Esophagus muscularis mucosa (tissue), 4 donors: ENCODE data around the gene TMEM154. TPM values are rescaled to one million over a fixed set of nuclear protein-coding genes. Genes with fewer than 3 reads are reported as not detected.

Source experiments
- DNase-seq: peaks from one replicate; pipeline ENCODE4 v3.0.0-alpha.2; 2017; ENCODE audit errors: extremely low spot score
- H3K27ac ChIP-seq, 4 donors: fragments of 200-600 bp; sonication (generic); replicated peaks in 1 of 4; 1 replicate in 3 of 4; 2 replicates in 1 of 4; pipeline ENCODE4 v1.5.1; 2016 to 2019; ENCODE audit warnings: mild to moderate bottlenecking in 1 of 4
- H3K27me3 ChIP-seq, 4 donors: fragments of 200-600 bp; sonication (generic); one replicate each; pipeline versions ENCODE4 v1.5.1 to v1.6.0; 2016 to 2019
- H3K36me3 ChIP-seq, 4 donors: fragments of 200-600 bp; sonication (generic); one replicate each; pipeline ENCODE4 v1.5.1; 2016 to 2019
- H3K4me1 ChIP-seq, 4 donors: fragments of 200-600 bp; sonication (generic); one replicate each; pipeline ENCODE4 v1.5.1; 2016 to 2019
- H3K4me3 ChIP-seq, 4 donors: fragments of 200-600 bp; sonication (generic); 1 replicate in 2 of 4; 2 replicates in 2 of 4; pipeline ENCODE4 v1.5.1; 2016 to 2019; ENCODE audit warnings: mild to moderate bottlenecking in 4 of 4, moderate library complexity in 1 of 4
- H3K9me3 ChIP-seq, 4 donors: fragments of 200-600 bp; sonication (generic); 1 replicate in 3 of 4; 2 replicates in 1 of 4; pipeline ENCODE4 v1.5.1; 2016 to 2019
- EP300 ChIP-seq: sonication (generic); formaldehyde crosslinking; IDR thresholded peaks from one replicate; pipeline ENCODE4 v1.6.1; 2017; ENCODE audit warnings: antibody characterized with exemption
- POLR2A ChIP-seq: fragments of 450-650 bp; IDR thresholded peaks from one replicate; pipeline ENCODE4 v1.6.1; 2017; ENCODE audit warnings: antibody characterized with exemption, moderate library complexity, mild to moderate bottlenecking, low read depth
- POLR2AphosphoS5 ChIP-seq, 2 donors: sonication (generic); formaldehyde crosslinking; IDR thresholded peaks; one replicate each; pipeline ENCODE4 v1.6.1; 2017; ENCODE audit warnings: antibody characterized with exemption in 2 of 2
- WGBS: methylation state at CpG from one replicate; pipeline ENCODE4 v1.1.5; 2018; 5-methylcytosine and 5-hydroxymethylcytosine counted together
- intact Hi-C: fragments of 100-400 bp; cut with DNase I; formaldehyde crosslinking; loops from one replicate; pipeline ENCODE4 v1.15.1; 2023
- total RNA-seq, 4 donors: library from RNA; depleted of rRNA; stranded (reverse); fragments of >200 nt; gene quantifications; one replicate each; pipeline versions ENCODE4 v1.1.0 to v1.2.1, GENCODE V29; 2016
- TF ChIP-seq, protein P1 (sequence below), 3 experiments: fragments of 200-600 bp in 2 of 3; fragments of 450-650 bp in 1 of 3; sonication (generic) in 2 of 3; IDR thresholded peaks; one replicate each; pipeline ENCODE4 v1.5.1; 2017 to 2019; ENCODE audit warnings: antibody characterized with exemption in 3 of 3, mild to moderate bottlenecking in 2 of 3, moderate library complexity in 1 of 3

TMEM154 gene
- total RNA-seq, 4 donors from 2014 or later, result 1.1 to 2.9 (median 2.3) TPM

- H3K9me3 ChIP-seq, result no peaks in the 10 kb centered on the region
- peaks cover 0 to 10% (median 0%) of the 10 kb centered on the region in 4 donors for H3K27me3 ChIP-seq
- H3K36me3 ChIP-seq, result no peaks in the 10 kb centered on the region
- intact Hi-C loops, result no loop called here
- peaks cover 4 to 17% (median 9%) of the 10 kb centered on the region in 4 donors for H3K4me1 ChIP-seq
- TF ChIP-seq, protein P1, sequence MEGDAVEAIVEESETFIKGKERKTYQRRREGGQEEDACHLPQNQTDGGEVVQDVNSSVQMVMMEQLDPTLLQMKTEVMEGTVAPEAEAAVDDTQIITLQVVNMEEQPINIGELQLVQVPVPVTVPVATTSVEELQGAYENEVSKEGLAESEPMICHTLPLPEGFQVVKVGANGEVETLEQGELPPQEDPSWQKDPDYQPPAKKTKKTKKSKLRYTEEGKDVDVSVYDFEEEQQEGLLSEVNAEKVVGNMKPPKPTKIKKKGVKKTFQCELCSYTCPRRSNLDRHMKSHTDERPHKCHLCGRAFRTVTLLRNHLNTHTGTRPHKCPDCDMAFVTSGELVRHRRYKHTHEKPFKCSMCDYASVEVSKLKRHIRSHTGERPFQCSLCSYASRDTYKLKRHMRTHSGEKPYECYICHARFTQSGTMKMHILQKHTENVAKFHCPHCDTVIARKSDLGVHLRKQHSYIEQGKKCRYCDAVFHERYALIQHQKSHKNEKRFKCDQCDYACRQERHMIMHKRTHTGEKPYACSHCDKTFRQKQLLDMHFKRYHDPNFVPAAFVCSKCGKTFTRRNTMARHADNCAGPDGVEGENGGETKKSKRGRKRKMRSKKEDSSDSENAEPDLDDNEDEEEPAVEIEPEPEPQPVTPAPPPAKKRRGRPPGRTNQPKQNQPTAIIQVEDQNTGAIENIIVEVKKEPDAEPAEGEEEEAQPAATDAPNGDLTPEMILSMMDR (IDR thresholded peaks at IDR 0.05), result no peak
- TF ChIP-seq POLR2AphosphoS5 (IDR thresholded peaks at IDR 0.05), result no peak
- no peak for TF ChIP-seq POLR2A
- TF ChIP-seq EP300, result no peak
- DNase-seq, result no peak
- no peak overlapping the region for H3K27ac ChIP-seq
- WGBS, result 100% methylated on average over 2 of the region's 2 CpGs
- no peak overlapping the region for H3K4me3 ChIP-seq
Observed at GRCh38 chr4:152677117-152677516, 2.7 kb downstream of the TMEM154 start.

DNA sequence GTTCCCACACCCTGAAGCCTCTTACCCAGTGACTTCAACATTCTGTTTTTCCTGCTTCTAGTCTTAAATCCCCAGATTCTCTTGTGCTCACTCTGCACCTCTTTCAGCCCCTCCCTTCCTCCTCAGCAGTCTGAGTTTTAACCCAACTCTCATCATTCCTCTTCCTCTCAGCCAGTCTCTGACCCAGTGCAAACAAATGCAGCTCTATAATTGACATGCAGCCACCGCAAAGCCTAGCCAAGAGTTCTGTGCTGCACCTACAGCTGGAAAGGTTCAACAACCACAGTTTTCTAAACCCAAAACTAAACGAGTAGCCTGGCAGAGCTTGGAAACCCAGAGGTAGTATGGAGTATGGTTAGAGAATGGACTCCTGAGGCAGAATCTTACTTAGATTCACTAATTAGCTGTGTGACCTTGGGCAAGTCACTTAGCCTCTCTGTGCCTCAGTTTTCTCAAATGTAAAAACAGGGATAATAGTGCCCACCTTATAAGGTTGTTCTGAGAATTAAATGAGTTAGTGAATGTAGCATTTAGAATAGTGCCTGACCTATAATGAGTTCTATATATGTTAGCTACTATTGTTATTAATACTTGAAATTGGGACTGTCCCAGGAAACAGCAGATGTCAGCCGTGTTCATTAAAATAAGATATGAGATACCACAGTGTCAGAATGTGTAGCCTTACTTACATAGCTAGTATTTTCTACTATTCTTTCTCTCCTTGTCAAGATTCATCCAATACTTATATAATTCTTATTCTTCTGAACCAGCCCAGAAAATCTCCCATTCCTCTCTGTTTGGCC lies 3.5 kb downstream of the TMEM154 start:
- intact Hi-C loops, result no loop called here
- Histone ChIP-seq H3K9me3 (no peaks in the 10 kb centered on the region), H3K36me3 (no peaks in the 10 kb centered on the region), H3K4me3 (no peak overlapping the region), H3K27ac (no peak overlapping the region), H3K4me1 (peaks cover 4 to 17% (median 9%) of the 10 kb centered on the region in 4 donors), H3K27me3 (peaks cover 0 to 10% (median 0%) of the 10 kb centered on the region in 4 donors)
- WGBS, result 58% methylated on average over 3 of the region's 3 CpGs
- TF ChIP-seq POLR2AphosphoS5 (IDR thresholded peaks at IDR 0.05), result no peak
- TF ChIP-seq EP300, result no peak
- TF ChIP-seq POLR2A, result no peak
- TF ChIP-seq, protein P1 (IDR thresholded peaks at IDR 0.05), result no peak
- no peak for DNase-seq

- H3K4me3 ChIP-seq, result no peak overlapping the region
- no peak for DNase-seq
- intact Hi-C loops, result no loop called here
- TF ChIP-seq, protein P1 (IDR thresholded peaks at IDR 0.05), result no peak
- TF ChIP-seq POLR2AphosphoS5 (IDR thresholded peaks at IDR 0.05), result no peak
- TF ChIP-seq EP300, result no peak
- TF ChIP-seq POLR2A, result no peak
- no peaks in the 10 kb centered on the region for H3K9me3 ChIP-seq
- WGBS, result 89% methylated on average over 3 of the region's 3 CpGs
- H3K27ac ChIP-seq, result no peak overlapping the region
- H3K4me1 ChIP-seq, result peaks cover 0 to 7% (median 2%) of the 10 kb centered on the region in 4 donors
- peaks cover 0 to 10% (median 0%) of the 10 kb centered on the region in 4 donors for H3K27me3 ChIP-seq
- no peaks in the 10 kb centered on the region for H3K36me3 ChIP-seq
Observed at GRCh38 chr4:152674359-152674758, 5.4 kb downstream of the TMEM154 start.

GRCh38 chr4:152673489-152673888 lies 6.3 kb downstream of the TMEM154 start:
- intact Hi-C loops, result no loop called here
- no peaks in the 10 kb centered on the region for H3K9me3 ChIP-seq
- H3K4me3 ChIP-seq, result no peak overlapping the region
- WGBS, result 91% methylated on average over 4 of the region's 4 CpGs
- H3K36me3 ChIP-seq, result no peaks in the 10 kb centered on the region
- no peak for DNase-seq
- TF ChIP-seq EP300, result no peak
- TF ChIP-seq, protein P1 (IDR thresholded peaks at IDR 0.05), result no peak
- no peak for TF ChIP-seq POLR2A
- TF ChIP-seq POLR2AphosphoS5 (IDR thresholded peaks at IDR 0.05), result no peak
- no peaks in the 10 kb centered on the region for H3K4me1 ChIP-seq
- H3K27ac ChIP-seq, result no peak overlapping the region
- H3K27me3 ChIP-seq, result peaks cover 0 to 7% (median 0%) of the 10 kb centered on the region in 4 donors
